Omental fat pad (tissue), 4 donors: ENCODE measurements around the gene LMX1A. TPM values are rescaled to one million over a fixed set of nuclear protein-coding genes. Genes with fewer than 3 reads are reported as not detected.

Experiments
- ATAC-seq: fragments of 150-250 bp; one replicate; pipeline ENCODE4 v1.9.1; 2016; ENCODE audit warnings: mild to moderate bottlenecking, moderate library complexity; ENCODE audit not compliant: low FRiP score
- DNase-seq: peaks from one replicate; pipeline ENCODE4 v3.0.0-alpha.2; 2019; ENCODE audit warnings: low spot score
- CTCF ChIP-seq, 3 donors: fragments of 450-650 bp; IDR thresholded peaks; one replicate each; pipeline ENCODE4 v1.5.1; 2016 to 2017; ENCODE audit warnings: antibody characterized with exemption in 3 of 3, mild to moderate bottlenecking in 3 of 3, moderate library complexity in 2 of 3
- total RNA-seq, 4 donors: library from RNA; depleted of rRNA; stranded (reverse); fragments of >200 nt; gene quantifications; one replicate each; pipeline ENCODE4 v1.1.0, GENCODE V29; 2016

Gene LMX1A
- total RNA-seq, 4 donors from 2014 or later = 2.0 TPM; not detected in 3

DNA sequence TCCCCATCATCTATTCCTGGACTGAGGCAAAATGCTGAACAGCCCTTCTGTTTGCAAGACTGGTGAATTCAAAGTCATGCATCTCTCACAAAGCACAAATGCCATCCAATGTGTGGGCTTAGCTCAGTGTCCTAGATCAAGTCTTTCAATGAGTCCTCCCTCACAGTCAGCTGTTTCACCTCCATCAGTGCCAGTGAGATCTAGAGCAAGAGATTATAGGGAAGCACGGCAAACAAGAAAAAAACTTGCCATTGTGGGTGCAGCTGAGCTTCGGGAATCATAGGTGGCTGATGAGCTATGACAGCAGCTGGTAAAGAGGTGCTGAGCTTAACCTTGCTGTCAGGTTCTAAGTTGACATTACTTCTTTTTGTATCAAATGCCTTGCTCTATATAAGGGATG lies 130.2 kb downstream of the LMX1A start:
- DNase-seq = no peak
- ATAC-seq = no peak
- TF ChIP-seq CTCF (IDR thresholded peaks at IDR 0.05) = no peak

GRCh38 chr1:165225650-165226049 lies 130.9 kb downstream of the LMX1A start:
- TF ChIP-seq CTCF (IDR thresholded peaks at IDR 0.05) = no peak
- DNase-seq (no peak), ATAC-seq (no peak)

GRCh38 chr1:165225062-165225461 lies 131.5 kb downstream of the LMX1A start:
- TF ChIP-seq CTCF (IDR thresholded peaks at IDR 0.05) = no peak
- DNase-seq (no peak), ATAC-seq (no peak)

GRCh38 chr1:165224504-165224903 lies 132.0 kb downstream of the LMX1A start:
- DNase-seq (no peak), ATAC-seq (no peak)
- TF ChIP-seq CTCF (IDR thresholded peaks at IDR 0.05) = no peak

- no peak for DNase-seq
- no peak for TF ChIP-seq CTCF (IDR thresholded peaks at IDR 0.05)
- no peak for ATAC-seq
Observed at GRCh38 chr1:165222580-165222979, 133.9 kb downstream of the LMX1A start.

DNA sequence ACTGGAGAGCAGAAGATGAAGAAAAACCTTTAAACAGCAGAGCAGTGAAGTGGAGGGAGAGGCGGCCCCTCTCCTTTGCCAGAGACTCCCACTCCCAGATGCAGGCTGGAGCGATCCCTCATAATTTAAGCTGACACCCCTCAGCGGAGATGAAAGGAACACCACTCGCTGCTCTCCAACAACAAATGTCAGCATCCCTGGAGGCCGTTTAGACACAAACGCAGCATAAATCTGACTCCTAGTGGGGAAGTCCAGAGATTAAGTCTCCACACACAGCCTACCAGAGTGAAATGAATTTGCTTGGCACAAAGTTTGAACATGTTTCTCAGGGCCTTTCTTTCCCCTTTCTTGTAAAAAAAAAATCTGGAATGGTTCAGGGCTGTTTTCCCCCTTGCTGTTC lies 137.8 kb downstream of the LMX1A start:
- DNase-seq (no peak), ATAC-seq (no peak)
- no peak for TF ChIP-seq CTCF (IDR thresholded peaks at IDR 0.05)

DNA sequence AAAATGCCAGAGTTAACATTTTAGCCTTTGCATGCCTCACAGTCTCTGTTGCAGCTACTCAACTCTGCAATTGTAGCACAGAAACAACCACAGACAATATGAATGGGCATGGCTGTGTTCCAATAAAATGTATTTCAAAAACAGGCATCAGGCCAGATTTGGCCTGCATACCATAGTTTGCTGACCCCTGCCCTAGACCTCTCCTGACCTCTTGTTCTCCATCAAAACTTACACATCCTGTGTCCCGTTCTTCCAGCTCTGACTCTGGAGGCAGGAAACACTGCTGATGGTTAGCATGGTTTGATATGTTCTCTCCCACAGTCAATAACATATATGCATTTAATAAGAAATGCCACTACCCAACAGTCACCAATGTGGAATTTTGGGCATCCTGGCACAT lies 138.6 kb downstream of the LMX1A start:
- no peak for ATAC-seq
- TF ChIP-seq CTCF (IDR thresholded peaks at IDR 0.05) = no peak
- no peak for DNase-seq
